Activated naive CD4-positive, alpha-beta T cell treated with anti-CD3 and anti-CD28 coated beads, Interleukin-2, amount 50 U/mL, for 72 hours (primary cell): ENCODE measurements around the gene RBFOX2. TPM values are rescaled to one million over a fixed set of nuclear protein-coding genes. Genes with fewer than 3 reads are reported as not detected.
"Not testable (repeated sequence)": the region's sequence is repeated elsewhere in the genome, so short reads cannot be mapped to it uniquely, and the experiment has no call there.

Source experiments
- ATAC-seq, 2 donors: fragments of 150-1000 bp; cut with Tn5 transposase; 2 replicates each; pipeline ENCODE4 v1.10.0; 2021; ENCODE audit warnings: mild to moderate bottlenecking in 2 of 2, moderate library complexity in 2 of 2
- DNase-seq, 2 donors: peaks; one replicate each; pipeline ENCODE4 v3.0.0; 2021 to 2022; ENCODE audit warnings: low spot score in 2 of 2
- H3K27ac Mint-ChIP-seq, 2 donors: one replicate each; pipeline ENCODE4 v1.8.0; 2022; ENCODE audit warnings: mild to moderate bottlenecking in 2 of 2, mixed read lengths in 2 of 2
- H3K36me3 Mint-ChIP-seq, 2 donors: one replicate each; pipeline ENCODE4 v1.8.0; 2022; ENCODE audit warnings: mixed read lengths in 2 of 2
- H3K9me3 Mint-ChIP-seq, 2 donors: one replicate each; pipeline ENCODE4 v1.8.0; 2022; ENCODE audit warnings: mixed read lengths in 2 of 2
- total RNA-seq, 2 donors: library from RNA; stranded (reverse); gene quantifications; one replicate each; pipeline ENCODE4 v1.2.3, GENCODE V29; 2022

Gene RBFOX2
- total RNA-seq, 2 donors from 2014 or later, result 2.2 to 4.9 TPM

- no peaks in the 10 kb centered on the region for H3K9me3 Mint-ChIP-seq
- ATAC-seq (no peak), DNase-seq (no peak)
- H3K27ac Mint-ChIP-seq, result peak overlapping the region in 1 of 2 donors; percentile 19
- H3K36me3 Mint-ChIP-seq, result no peaks in the 10 kb centered on the region
These were observed 297.3 kb downstream of the RBFOX2 start for GRCh38 chr22:35731321-35731720.

- ATAC-seq, result no peak
These were observed 299.3 kb downstream of the RBFOX2 start for GRCh38 chr22:35729309-35729698.

GRCh38 chr22:35728639-35729308, 299.9 kb downstream of the RBFOX2 start:
- ATAC-seq (no peak), DNase-seq (no peak)
- Mint-ChIP-seq H3K9me3 (no peaks in the 10 kb centered on the region), H3K27ac (peak overlapping the region in 1 of 2 donors; percentile 69), H3K36me3 (no peaks in the 10 kb centered on the region)

More at GRCh38 chr22:35729309-35729698, 299.3 kb downstream of the RBFOX2 start:
- H3K9me3 Mint-ChIP-seq, result no peaks in the 10 kb centered on the region
- H3K27ac Mint-ChIP-seq, result no peak overlapping the region
- no peak for DNase-seq
- no peaks in the 10 kb centered on the region for H3K36me3 Mint-ChIP-seq

DNA sequence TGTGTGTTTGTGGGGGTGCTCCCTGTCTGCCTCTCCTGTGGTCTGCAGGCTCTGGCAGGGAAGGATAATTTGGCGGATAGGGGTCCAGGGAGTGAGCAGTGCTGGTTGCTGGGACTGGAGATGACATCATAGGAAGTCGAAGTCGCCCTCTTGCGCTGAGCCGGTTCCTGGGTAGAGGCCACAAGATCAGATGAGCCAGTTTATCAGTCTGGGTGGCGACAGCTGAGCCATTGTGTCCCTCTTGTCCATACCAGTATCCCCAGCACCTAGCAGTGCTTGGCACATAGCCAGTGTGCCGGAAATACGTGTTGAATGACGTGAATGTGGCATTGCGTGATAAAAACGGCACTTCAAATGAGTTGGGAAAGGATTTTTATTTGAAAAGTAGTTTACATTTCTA, 301.2 kb downstream of the RBFOX2 start:
- peak overlapping the region in 1 of 2 donors; percentile 30 for H3K27ac Mint-ChIP-seq
- no peaks in the 10 kb centered on the region for H3K9me3 Mint-ChIP-seq
- ATAC-seq (no peak), DNase-seq (no peak)
- H3K36me3 Mint-ChIP-seq, result no peaks in the 10 kb centered on the region

DNA sequence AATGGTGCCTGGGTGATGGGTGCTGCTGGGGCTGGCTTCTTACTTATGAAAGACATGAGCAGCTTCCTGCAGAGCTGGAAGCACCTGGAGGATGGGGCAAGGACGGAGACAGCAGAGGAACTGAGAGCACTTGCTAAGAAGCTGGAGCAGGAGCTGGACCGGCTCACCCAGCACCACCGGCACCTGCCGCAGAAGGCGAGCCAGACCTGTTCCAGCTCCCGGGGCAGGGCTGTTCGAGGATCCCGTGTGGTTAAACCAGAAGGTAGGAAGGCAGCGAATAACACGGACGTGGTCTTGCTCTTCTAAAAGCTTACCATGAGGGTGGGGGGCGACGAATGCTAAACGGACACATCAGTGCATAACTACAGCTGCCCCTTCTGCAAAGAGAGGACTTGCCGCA, 301.7 kb downstream of the RBFOX2 start:
- H3K27ac Mint-ChIP-seq, result peak overlapping the region; percentile 30 to 79
- no peaks in the 10 kb centered on the region for H3K9me3 Mint-ChIP-seq
- ATAC-seq (no peak), DNase-seq (no peak)
- no peaks in the 10 kb centered on the region for H3K36me3 Mint-ChIP-seq

GRCh38 chr22:35726398-35726797, 302.2 kb downstream of the RBFOX2 start:
- no peaks in the 10 kb centered on the region for H3K36me3 Mint-ChIP-seq
- H3K27ac Mint-ChIP-seq, result peak overlapping the region in 1 of 2 donors; percentile 30
- ATAC-seq (no peak), DNase-seq (no peak)
- H3K9me3 Mint-ChIP-seq, result no peaks in the 10 kb centered on the region

GRCh38 chr22:35725521-35725920, 303.1 kb downstream of the RBFOX2 start:
- DNase-seq, result no peak
- no peak for ATAC-seq
- Mint-ChIP-seq H3K27ac (peak overlapping the region in 1 of 2 donors; percentile 81), H3K36me3 (no peaks in the 10 kb centered on the region), H3K9me3 (no peaks in the 10 kb centered on the region)

GRCh38 chr22:35721960-35722359, 306.7 kb downstream of the RBFOX2 start:
- Mint-ChIP-seq H3K36me3 (no peaks in the 10 kb centered on the region), H3K9me3 (no peaks in the 10 kb centered on the region), H3K27ac (no peak overlapping the region)
- DNase-seq (no peak), ATAC-seq (no peak)

GRCh38 chr22:35719212-35719875, 309.3 kb downstream of the RBFOX2 start:
- DNase-seq (no peak), ATAC-seq (no peak)
- Mint-ChIP-seq H3K36me3 (no peaks in the 10 kb centered on the region), H3K9me3 (no peaks in the 10 kb centered on the region), H3K27ac (no peak overlapping the region)

- Mint-ChIP-seq H3K36me3 (no peaks in the 10 kb centered on the region), H3K9me3 (peaks cover 4 to 10% of the 10 kb centered on the region in 2 donors), H3K27ac (no peak within 1 kb of the TSS)
- ATAC-seq, result no peak
- DNase-seq, result no peak
These were observed 311.1 kb downstream of the RBFOX2 start, which contains the start of gene APOL5 for GRCh38 chr22:35717572-35717971. TSS of gene APOL5 (plus strand) at chr22:35717872. CDS start at chr22:35717872, 0 bp downstream.

GRCh38 chr22:35712672-35713071, 316.0 kb downstream of the RBFOX2 start:
- DNase-seq (no peak), ATAC-seq (no peak)
- H3K27ac Mint-ChIP-seq, result no peak overlapping the region
- no peaks in the 10 kb centered on the region for H3K36me3 Mint-ChIP-seq
- H3K9me3 Mint-ChIP-seq, result peaks cover 4 to 10% of the 10 kb centered on the region in 2 donors

DNA sequence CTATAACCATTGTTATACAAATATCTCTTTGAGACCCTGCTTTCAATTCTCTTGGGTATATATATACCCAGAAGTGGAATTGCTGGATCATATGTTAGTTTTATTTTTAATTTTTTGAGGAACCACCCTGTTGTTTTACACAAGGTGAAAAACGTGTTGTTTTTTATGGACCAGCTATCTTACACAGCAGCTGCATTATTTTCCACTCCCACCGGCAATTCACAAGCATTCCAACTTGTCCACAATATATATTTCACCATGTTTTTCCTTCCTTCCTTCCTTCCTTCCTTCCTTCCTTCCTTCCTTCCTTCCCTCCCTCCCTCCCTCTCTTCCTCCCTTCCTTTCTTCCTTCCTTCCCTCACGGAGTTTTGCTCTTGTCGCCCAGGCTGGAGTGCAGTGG, 317.3 kb downstream of the RBFOX2 start:
- no peak overlapping the region for H3K27ac Mint-ChIP-seq
- H3K9me3 Mint-ChIP-seq, result peaks cover 4 to 10% of the 10 kb centered on the region in 2 donors
- no peaks in the 10 kb centered on the region for H3K36me3 Mint-ChIP-seq
- DNase-seq (no peak), ATAC-seq (no peak)

GRCh38 chr22:35708917-35709316, 319.7 kb downstream of the RBFOX2 start:
- ATAC-seq (no peak), DNase-seq (no peak)
- Mint-ChIP-seq H3K27ac (no peak overlapping the region), H3K36me3 (no peaks in the 10 kb centered on the region), H3K9me3 (peaks cover 4 to 10% of the 10 kb centered on the region in 2 donors)

- Mint-ChIP-seq H3K36me3 (no peaks in the 10 kb centered on the region), H3K9me3 (peaks cover under 1 to 7% of the 10 kb centered on the region in 2 donors), H3K27ac (no peak overlapping the region)
- ATAC-seq (no peak), DNase-seq (no peak)
These were observed 320.2 kb downstream of the RBFOX2 start for GRCh38 chr22:35708453-35708852.

GRCh38 chr22:35705141-35705540, 323.5 kb downstream of the RBFOX2 start:
- H3K27ac Mint-ChIP-seq, result no peak overlapping the region
- H3K9me3 Mint-ChIP-seq, result no peaks in the 10 kb centered on the region
- DNase-seq, result no peak
- no peak for ATAC-seq
- H3K36me3 Mint-ChIP-seq, result no peaks in the 10 kb centered on the region

- DNase-seq (no peak), ATAC-seq (no peak)
- no peaks in the 10 kb centered on the region for H3K36me3 Mint-ChIP-seq
- no peak overlapping the region for H3K27ac Mint-ChIP-seq
- no peaks in the 10 kb centered on the region for H3K9me3 Mint-ChIP-seq
These were observed 324.6 kb downstream of the RBFOX2 start for GRCh38 chr22:35703861-35704584.

- H3K36me3 Mint-ChIP-seq, result not testable (repeated sequence)
These were observed 328.8 kb downstream of the RBFOX2 start for GRCh38 chr22:35699852-35700251.

More at GRCh38 chr22:35699852-35700251, 328.8 kb downstream of the RBFOX2 start:
- H3K9me3 Mint-ChIP-seq, H3K27ac Mint-ChIP-seq, DNase-seq, ATAC-seq: not testable (repeated sequence)
